Hair follicular keratinocyte (primary cell): ENCODE data around the gene PAEP. TPM values are rescaled to one million over a fixed set of nuclear protein-coding genes. Genes with fewer than 3 reads are reported as not detected.

Experiments
- total RNA-seq: library from RNA; depleted of rRNA; stranded (reverse); fragments of >200 nt; gene quantifications from 2 replicates; pipeline ENCODE4 v1.2.3, GENCODE V29; 2015

The PAEP gene
- not detected in 2 replicates for total RNA-seq

DNA sequence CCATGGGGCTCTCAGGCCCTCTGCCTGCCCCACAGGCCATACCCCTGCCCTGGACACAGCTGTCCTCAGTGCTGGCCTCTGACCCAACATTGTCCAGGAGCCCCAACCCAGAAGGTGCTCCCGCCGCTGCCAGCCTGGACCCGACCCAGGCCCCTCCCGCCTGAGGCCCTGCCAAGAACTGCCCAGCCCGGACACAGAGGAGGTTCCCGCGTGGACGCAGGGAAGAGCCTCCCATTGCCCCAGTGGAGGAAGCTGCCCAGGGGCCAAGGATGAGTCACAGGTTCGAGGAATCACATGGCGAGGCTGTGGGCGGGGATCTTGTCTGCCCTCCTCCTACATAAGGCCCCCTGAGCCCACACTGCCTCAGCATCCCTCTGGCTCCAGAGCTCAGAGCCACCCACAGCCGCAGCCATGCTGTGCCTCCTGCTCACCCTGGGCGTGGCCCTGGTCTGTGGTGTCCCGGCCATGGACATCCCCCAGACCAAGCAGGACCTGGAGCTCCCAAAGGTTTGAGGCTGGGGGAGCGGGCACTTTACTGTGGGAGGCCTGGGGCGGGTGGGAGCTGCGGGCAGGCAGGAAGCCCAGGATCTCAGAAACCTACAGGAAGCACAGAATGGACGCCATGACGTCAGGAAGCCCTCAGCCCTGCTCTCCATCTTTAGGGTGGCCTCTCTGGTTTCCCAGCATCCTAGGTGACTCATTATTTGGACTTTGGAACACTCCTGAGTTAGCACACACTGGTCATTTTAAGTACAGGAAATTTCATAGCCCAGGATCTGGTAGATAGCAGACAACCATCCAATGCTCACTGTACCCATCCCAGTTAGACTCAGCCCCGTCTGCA is at the start of gene PAEP:
PAEP (plus strand) TSS at position 366 of the 844 bp plus-strand sequence.

GRCh38 chr9:135520916-135521607 is 40.5 kb upstream of the PAEP start, which contains the start of gene LCN1:
Gene LCN1, plus strand, starts transcription at chr9:135521440. Its CDS starts 58 bp downstream, at chr9:135521498.

DNA sequence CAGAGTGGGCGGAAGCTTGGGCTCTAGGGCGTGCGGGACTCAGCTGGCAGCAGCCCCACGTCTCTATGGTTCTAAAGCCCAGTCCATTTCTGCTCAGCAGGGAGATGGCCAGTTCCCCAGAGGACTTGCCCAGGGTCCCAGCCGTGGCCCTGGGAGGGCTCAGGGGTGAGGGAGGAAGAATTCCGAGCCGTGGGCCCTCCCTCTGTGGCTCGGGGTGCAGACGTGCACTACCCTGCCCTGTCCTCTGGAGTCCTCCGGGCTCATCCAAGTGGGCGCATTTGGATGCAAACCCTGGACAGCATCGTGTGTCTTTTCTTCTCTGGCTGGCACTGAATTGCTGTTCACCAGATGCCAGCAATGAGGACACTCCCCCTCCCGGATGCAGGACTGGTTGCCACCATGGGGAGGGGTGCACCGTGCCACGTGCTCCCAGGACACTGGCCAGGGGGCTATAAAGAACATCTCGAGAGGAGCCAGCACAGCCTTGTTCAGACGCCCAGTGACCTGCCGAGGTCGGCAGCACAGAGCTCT is 15.8 kb upstream of the PAEP start, which contains the start of gene OBP2A:
OBP2A (plus strand) TSS at position 481 of the 531 bp plus-strand sequence. CDS start 55 bp downstream, outside the sequence.

Other genes starting within 250 kb of the PAEP start
- 20.7 and 30.8 TPM in 2 replicates for gene PPP1R26, start 82.0 kb upstream of the PAEP start, total RNA-seq
- 56.1 and 72.4 TPM in 2 replicates for gene MRPS2, start 61.1 kb upstream of the PAEP start, total RNA-seq
- gene LCN1, start 40.3 kb upstream of the PAEP start, total RNA-seq, result not detected in 2 replicates
- gene OBP2A, start 15.6 kb upstream of the PAEP start, total RNA-seq, result not detected in 2 replicates
- gene GLT6D1, start 77.8 kb downstream of the PAEP start, total RNA-seq, result not detected in 2 replicates
- not detected in 2 replicates for gene LCN9, start 101.6 kb downstream of the PAEP start, total RNA-seq
- gene SOHLH1, start 137.7 kb downstream of the PAEP start, total RNA-seq, result not detected in 2 replicates
- gene KCNT1, start 140.4 kb downstream of the PAEP start, total RNA-seq, result not detected in 2 replicates